GM19023 (cell line): Measurements from ENCODE around the gene TBC1D22A.

Source experiments
- ATAC-seq: cut with Tn5 transposase; IDR thresholded peaks from one replicate; pipeline ENCODE4 v1.9.1; 2021; ENCODE audit warnings: mild to moderate bottlenecking, moderate library complexity; ENCODE audit not compliant: unreplicated experiment

TBC1D22A gene

GRCh38 chr22:46752988-46753310, 9.5 kb upstream of the TBC1D22A start:
- ATAC-seq, result no peak

GRCh38 chr22:46753360-46753759, 9.1 kb upstream of the TBC1D22A start:
- no peak for ATAC-seq

GRCh38 chr22:46753761-46754109, 8.7 kb upstream of the TBC1D22A start:
- ATAC-seq, result no peak

- no peak for ATAC-seq
Observed at GRCh38 chr22:46754110-46754799, 8.2 kb upstream of the TBC1D22A start.

GRCh38 chr22:46754826-46755225, 7.6 kb upstream of the TBC1D22A start:
- no peak for ATAC-seq

- no peak for ATAC-seq
Observed at GRCh38 chr22:46755525-46755924, 6.9 kb upstream of the TBC1D22A start.

- ATAC-seq, result no peak
Observed at GRCh38 chr22:46756097-46756496, 6.4 kb upstream of the TBC1D22A start.

- no peak for ATAC-seq
Observed at GRCh38 chr22:46757104-46757503, 5.3 kb upstream of the TBC1D22A start.

- ATAC-seq, result no peak
Observed at GRCh38 chr22:46758121-46758520, 4.3 kb upstream of the TBC1D22A start.

GRCh38 chr22:46758867-46759290, 3.6 kb upstream of the TBC1D22A start:
- no peak for ATAC-seq

- no peak for ATAC-seq
Observed at GRCh38 chr22:46761017-46761416, 1.4 kb upstream of the TBC1D22A start.

GRCh38 chr22:46761539-46762237, 762 bp upstream of the TBC1D22A start:
- ATAC-seq, result no peak

- ATAC-seq, result peak; percentile 46
Observed at GRCh38 chr22:46763051-46763705, 728 bp downstream of the TBC1D22A start.

- no peak for ATAC-seq
Observed at GRCh38 chr22:46764140-46764680, 1.8 kb downstream of the TBC1D22A start.

- ATAC-seq, result no peak
Observed at GRCh38 chr22:46764779-46765485, 2.5 kb downstream of the TBC1D22A start.

GRCh38 chr22:46766611-46767010, 4.2 kb downstream of the TBC1D22A start:
- no peak for ATAC-seq

- no peak for ATAC-seq
Observed at GRCh38 chr22:46767249-46767985, 5.0 kb downstream of the TBC1D22A start.

- no peak for ATAC-seq
Observed at GRCh38 chr22:46769191-46769675, 6.8 kb downstream of the TBC1D22A start.

- ATAC-seq, result no peak
Observed at GRCh38 chr22:46769706-46770105, 7.3 kb downstream of the TBC1D22A start.

- no peak for ATAC-seq
Observed at GRCh38 chr22:46770151-46770641, 7.7 kb downstream of the TBC1D22A start.
